SK-N-SH (cell line): ENCODE measurements around the gene ARHGAP23. TPM values are rescaled to one million over a fixed set of nuclear protein-coding genes. Genes with fewer than 3 reads are reported as not detected.
A peak's percentile ranks its signal among the peaks of the same experiment; 100 is the strongest.

Experiments used
- CTCF ChIA-PET: fragments of 300-600, 350-600 bp; formaldehyde crosslinking; extraction: SDS; loops from one replicate; lab custom pipeline; 2021; lab: Yijun Ruan, JAX
- POLR2A ChIA-PET: fragments of 350-600 bp; sonication (Branson Sonifier 250); formaldehyde crosslinking; extraction: SDS; loops from one replicate; lab custom pipeline; 2020; ENCODE audit warnings: antibody characterized with exemption, inconsistent platforms; lab: Yijun Ruan, JAX
- DNase-seq: peaks from one replicate; pipeline ENCODE4 v3.0.0; 2012
- H2AFZ ChIP-seq: fragments of 200-600 bp; sonication (generic); 2 replicates; pipeline ENCODE4 v1.8.1; 2016; ENCODE audit warnings: antibody characterized with exemption, mild to moderate bottlenecking, low read depth
- H3F3A ChIP-seq: fragments of 200-600 bp; sonication (generic); replicated peaks from 2 replicates; pipeline ENCODE3; 2016; ENCODE audit warnings: antibody characterized with exemption, mild to moderate bottlenecking; ENCODE audit not compliant: insufficient read depth
- H3K27ac ChIP-seq, 2 experiments: fragments of 200-500 bp in 1 of 2; fragments of 200-600 bp in 1 of 2; sonication (Bioruptor generic) in 1 of 2; sonication (generic), shearing (Covaris generic) in 1 of 2; 2 replicates each; pipeline versions ENCODE4 v1.5.1 to v1.6.1; 2014 to 2016; ENCODE audit warnings: low read depth in 2 of 2, inconsistent platforms in 1 of 2, low read length in 1 of 2, mild to moderate bottlenecking in 1 of 2, mixed read lengths in 1 of 2
- H3K27me3 ChIP-seq: fragments of 200-600 bp; sonication (generic), shearing (Covaris generic); 2 replicates; pipeline ENCODE4 v1.6.1; 2016; ENCODE audit warnings: mixed run types; ENCODE audit not compliant: insufficient read depth
- H3K36me3 ChIP-seq, 2 experiments: fragments of 200-500 bp in 1 of 2; fragments of 200-600 bp in 1 of 2; sonication (Bioruptor generic) in 1 of 2; sonication (generic) in 1 of 2; replicated peaks in 1 of 2; 2 replicates each; pipeline versions ENCODE3 to v1.5.1; 2014 to 2016; ENCODE audit warnings: low read length in 1 of 2, mild to moderate bottlenecking in 1 of 2; ENCODE audit not compliant: insufficient read depth in 2 of 2, control insufficient read depth in 1 of 2
- H3K4me1 ChIP-seq, 2 experiments: fragments of 200-500 bp in 1 of 2; fragments of 200-600 bp in 1 of 2; sonication (Bioruptor generic) in 1 of 2; sonication (generic), shearing (Covaris generic) in 1 of 2; 2 replicates each; pipeline versions ENCODE4 v1.5.1 to v1.6.1; 2014 to 2016; ENCODE audit warnings: low read depth in 1 of 2, low read length in 1 of 2, mixed run types in 1 of 2; ENCODE audit not compliant: insufficient read depth in 2 of 2, control insufficient read depth in 1 of 2
- H3K4me2 ChIP-seq: fragments of 200-600 bp; sonication (generic), shearing (Covaris generic); 2 replicates; pipeline ENCODE4 v1.6.1; 2017; ENCODE audit warnings: mixed run types
- H3K4me3 ChIP-seq, 2 experiments: fragments of 200-500 bp in 1 of 2; fragments of 200-600 bp in 1 of 2; sonication (Bioruptor generic) in 1 of 2; sonication (generic), shearing (Covaris generic) in 1 of 2; 2 replicates each; pipeline versions ENCODE4 v1.5.1 to v1.8.1; 2014 to 2016; ENCODE audit warnings: low read depth in 2 of 2, inconsistent platforms in 1 of 2, low read length in 1 of 2, mild to moderate bottlenecking in 1 of 2, mixed read lengths in 1 of 2, moderate library complexity in 1 of 2
- H3K79me2 ChIP-seq: fragments of 200-600 bp; sonication (generic); 2 replicates; pipeline ENCODE4 v1.8.1; 2017; ENCODE audit warnings: mild to moderate bottlenecking; ENCODE audit not compliant: insufficient read depth
- H3K9ac ChIP-seq: fragments of 200-600 bp; sonication (generic); 2 replicates; pipeline ENCODE4 v1.6.1; 2017; ENCODE audit warnings: mixed run types
- H3K9me2 ChIP-seq: fragments of 200-600 bp; sonication (generic); 2 replicates; pipeline ENCODE4 v1.6.1; 2017; ENCODE audit warnings: mixed run types
- H3K9me3 ChIP-seq: fragments of 200-600 bp; sonication (generic); 2 replicates; pipeline ENCODE4 v1.6.1; 2017; ENCODE audit warnings: mixed run types, mild to moderate bottlenecking, moderate library complexity
- H4K20me1 ChIP-seq: fragments of 200-600 bp; sonication (generic); 2 replicates; pipeline ENCODE4 v1.6.1; 2017; ENCODE audit warnings: mild to moderate bottlenecking, mixed run types; ENCODE audit not compliant: insufficient read depth
- CHD2 ChIP-seq: fragments of 150-350 bp; IDR thresholded peaks from 2 replicates; pipeline ENCODE4 v1.6.1; 2018; ENCODE audit warnings: low read length; ENCODE audit not compliant: partially characterized antibody
- CTCF ChIP-seq: fragments of 200-600 bp; sonication (generic); IDR thresholded peaks from 2 replicates; pipeline ENCODE4 v1.6.1; 2017; ENCODE audit warnings: antibody characterized with exemption, mild to moderate bottlenecking, moderate library complexity
- EP300 ChIP-seq, 2 experiments: IDR thresholded peaks; 2 replicates each; pipeline versions ENCODE4 v1.4.0 to v1.6.1; 2012; ENCODE audit warnings: borderline replicate concordance in 1 of 2, low read depth in 1 of 2, low read length in 1 of 2
- MAX ChIP-seq: IDR thresholded peaks from 2 replicates; pipeline ENCODE4 v1.4.0; 2012; ENCODE audit warnings: low read depth
- RCOR1 ChIP-seq: fragments of 150-350 bp; IDR thresholded peaks from 2 replicates; pipeline ENCODE4 v1.6.1; 2017; ENCODE audit warnings: antibody characterized with exemption, low read length
- RFX5 ChIP-seq: IDR thresholded peaks from 2 replicates; pipeline ENCODE4 v1.6.1; 2012; ENCODE audit warnings: mild to moderate bottlenecking, improper control_type of control experiment, low read length
- RXRA ChIP-seq: IDR thresholded peaks from 2 replicates; pipeline ENCODE4 v1.4.0; 2012; ENCODE audit warnings: low read depth, mild to moderate bottlenecking, borderline replicate concordance
- TEAD4 ChIP-seq: IDR thresholded peaks from 2 replicates; pipeline ENCODE4 v1.4.0; 2012; ENCODE audit warnings: mild to moderate bottlenecking, borderline replicate concordance; ENCODE audit not compliant: insufficient read depth
- WGBS: methylation state at CpG from one replicate; pipeline ENCODE4 v1.1.6; 2017; ENCODE audit warnings: low lambda C conversion rate; 5-methylcytosine and 5-hydroxymethylcytosine counted together
- polyA plus RNA-seq, 3 experiments: library from polyadenylated mRNA; depleted of rRNA; stranded (reverse); fragments of >200 nt; gene quantifications; 2 replicates each; pipeline ENCODE4 v1.2.3, GENCODE V29; 2012

The ARHGAP23 gene
- polyA plus RNA-seq, 1 of the 3 experiments (the other 2 are of a cell fraction) = 19.2 TPM

GRCh38 chr17:38557836-38558727 lies 129.8 kb downstream of the ARHGAP23 start (continued):
- TF ChIP-seq MAX = 0 out of 2 replicates have a peak, but pooled peaks have one; percentile 42

DNA sequence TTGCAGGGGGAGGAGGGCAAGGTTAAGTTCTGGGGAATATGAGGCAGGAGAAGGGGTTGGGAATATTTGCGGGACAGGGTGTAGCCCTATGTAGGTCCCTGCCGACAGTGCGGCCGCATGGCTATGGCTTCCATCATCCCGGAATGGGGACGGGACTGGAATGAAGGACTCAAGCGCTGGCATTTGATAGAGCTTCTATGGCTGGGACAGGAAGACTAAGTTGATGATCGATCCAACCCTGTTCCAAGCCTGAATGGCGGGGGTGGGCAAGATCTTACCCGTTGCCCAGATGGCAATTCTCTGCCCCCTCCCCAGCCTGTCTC lies 130.4 kb downstream of the ARHGAP23 start:
- Histone ChIP-seq H3K36me3 (no peaks in the 10 kb centered on the region), H3K4me1 (peaks cover 0 to 30% of the 10 kb centered on the region in 2 experiments; a peak in 2 of 4 replicates), H3K9me2 (no peaks in the 10 kb centered on the region), H3K4me3 (peak overlapping the region; percentile 35 to 55; a peak in 2 of 4 replicates), H3K79me2 (no peaks in the 10 kb centered on the region), H4K20me1 (no peaks in the 10 kb centered on the region), H3K4me2 (peak overlapping the region; percentile 84; the same call in 1 of the 2 replicates), H2AFZ (no peak overlapping the region), H3K27ac (no peak overlapping the region; a peak in 1 of 4 replicates), H3K9me3 (no peaks in the 10 kb centered on the region), H3K9ac (no peak overlapping the region), H3K27me3 (no peaks in the 10 kb centered on the region), H3F3A (peaks cover 6% of the 10 kb centered on the region)
- ChIA-PET POLR2A (interaction anchor here (0.8 to 1.4 kb wide), 5 partner anchors 11 to 39 kb away, joined by 3 to 6 read pairs (median 3); no protein-coding TSS in a partner anchor), CTCF (interaction anchor here (0.7 to 7.2 kb wide), 36 partner anchors 9 to 187 kb away, joined by 3 to 167 read pairs (median 7); partner anchors contain the start of genes EPOP and SRCIN1)
- no peak for TF ChIP-seq TEAD4
- TF ChIP-seq CTCF = no peak
- TF ChIP-seq CHD2 = no peak
- no peak for TF ChIP-seq RCOR1
- TF ChIP-seq RFX5 = no peak
- TF ChIP-seq EP300 (IDR thresholded peaks at IDR 0.05; ENCODE audit: borderline replicate concordance in 1 of 2, low read depth in 1 of 2, low read length in 1 of 2) = no peak
- TF ChIP-seq MAX = no peak
- no peak for TF ChIP-seq RXRA
- WGBS = 67% methylated on average over 7 of the region's 10 CpGs
- DNase-seq = no peak
